GM12891 (cell line): ENCODE results near the gene VPS16.

Source experiments
- POLR2A ChIP-seq: IDR thresholded peaks from 2 replicates; pipeline ENCODE4 v1.6.1; 2011; ENCODE audit warnings: low read depth, low read length, control low read depth
- POLR2AphosphoS5 ChIP-seq: IDR thresholded peaks from 2 replicates; pipeline ENCODE4 v1.6.1; 2011; ENCODE audit warnings: low read depth, low read length, control low read depth
- POU2F2 ChIP-seq: IDR thresholded peaks from 2 replicates; pipeline ENCODE4 v1.6.1; 2011; ENCODE audit warnings: low read depth, mild to moderate bottlenecking, control low read depth, low read length, moderate library complexity
- SPI1 ChIP-seq: IDR thresholded peaks from 2 replicates; pipeline ENCODE4 v1.6.1; 2011; ENCODE audit warnings: low read depth, low read length, control low read depth
- TAF1 ChIP-seq: IDR thresholded peaks from 2 replicates; pipeline ENCODE4 v1.6.1; 2011; ENCODE audit warnings: low read depth, low read length, control low read depth

- TF ChIP-seq POLR2A (no peak), TAF1 (no peak), POLR2AphosphoS5 (no peak), POU2F2 (no peak), SPI1 (no peak)
Observed at GRCh38 chr20:2865101-2865500, 24.6 kb downstream of the VPS16 start.
